Upper lobe of right lung (tissue), 1 donor: ENCODE data around the gene USHBP1. TPM values are rescaled to one million over a fixed set of nuclear protein-coding genes. Genes with fewer than 3 reads are reported as not detected.

ENCODE experiments used
- ATAC-seq: fragments of 200-7000 bp; cut with Tn5 transposase; one replicate; pipeline ENCODE4 v1.9.1; 2020; ENCODE audit warnings: mild to moderate bottlenecking, moderate library complexity
- DNase-seq: peaks from one replicate; pipeline ENCODE4 v3.0.0-alpha.2; 2020
- H3K27ac ChIP-seq: fragments of 200-600 bp; one replicate; pipeline ENCODE4 v1.8.0; 2022
- H3K27me3 ChIP-seq: fragments of 200-600 bp; one replicate; pipeline ENCODE4 v1.8.0; 2022; ENCODE audit warnings: mild to moderate bottlenecking
- H3K36me3 ChIP-seq: fragments of 200-600 bp; one replicate; pipeline ENCODE4 v1.8.0; 2022
- H3K4me1 ChIP-seq: fragments of 200-600 bp; one replicate; pipeline ENCODE4 v1.8.0; 2022
- H3K4me3 ChIP-seq: fragments of 200-600 bp; one replicate; pipeline ENCODE4 v1.8.0; 2022; ENCODE audit warnings: mild to moderate bottlenecking
- H3K9me3 ChIP-seq: fragments of 200-600 bp; one replicate; pipeline ENCODE4 v1.8.0; 2022
- intact Hi-C: fragments of 100-400 bp; cut with DNase I; formaldehyde crosslinking; loops from one replicate; pipeline ENCODE4 v1.11.0; 2022
- long read RNA-seq: library from polyadenylated mRNA; unstranded; transcript quantifications from one replicate; pipeline ENCODE4 v2.0.0, GENCODE V29; 2021
- total RNA-seq: library from RNA; stranded (reverse); fragmentation: NEBNext Ultra II Directional; extraction: Animal tissue kit (Norgen Biotek cat#: 25700); gene quantifications from one replicate; pipeline ENCODE4 v1.2.1, GENCODE V29; 2021
- TF ChIP-seq, protein P1 (sequence below): fragments of 200-600 bp; IDR thresholded peaks from one replicate; pipeline ENCODE4 v1.8.0; 2022; ENCODE audit warnings: antibody characterized with exemption
- donor health status: DM: no; HTN: yes; CAD: no; lungs with severe emphysema.

Gene USHBP1, protein sequence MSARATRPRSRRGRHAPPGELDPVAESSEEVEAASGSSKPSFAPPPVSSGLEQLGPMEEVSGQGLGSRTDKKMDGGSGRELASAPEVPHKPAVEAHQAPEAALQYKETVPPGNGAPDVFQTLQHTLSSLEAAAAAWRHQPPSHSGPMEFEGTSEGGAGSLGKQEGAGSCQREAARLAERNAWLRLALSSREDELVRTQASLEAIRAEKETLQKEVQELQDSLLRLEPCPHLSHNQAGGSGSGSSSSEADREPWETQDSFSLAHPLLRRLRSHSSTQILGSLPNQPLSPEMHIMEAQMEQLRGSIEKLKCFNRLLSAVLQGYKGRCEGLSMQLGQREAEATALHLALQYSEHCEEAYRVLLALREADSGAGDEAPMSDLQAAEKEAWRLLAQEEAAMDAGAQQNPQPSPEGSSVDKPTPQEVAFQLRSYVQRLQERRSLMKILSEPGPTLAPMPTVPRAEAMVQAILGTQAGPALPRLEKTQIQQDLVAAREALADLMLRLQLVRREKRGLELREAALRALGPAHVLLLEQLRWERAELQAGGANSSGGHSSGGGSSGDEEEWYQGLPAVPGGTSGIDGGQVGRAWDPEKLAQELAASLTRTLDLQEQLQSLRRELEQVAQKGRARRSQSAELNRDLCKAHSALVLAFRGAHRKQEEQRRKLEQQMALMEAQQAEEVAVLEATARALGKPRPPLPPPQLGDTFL
- 14.0 TPM for total RNA-seq
- long read RNA-seq, transcript USHBP1-201 (13 exons, 3,335 nt): major isoform, 7 of 31 reads
- long read RNA-seq, partial matches to known transcripts: 9 of 31 reads
- long read RNA-seq, other reads (novel, unspliced or antisense): 12 of 31 reads

DNA sequence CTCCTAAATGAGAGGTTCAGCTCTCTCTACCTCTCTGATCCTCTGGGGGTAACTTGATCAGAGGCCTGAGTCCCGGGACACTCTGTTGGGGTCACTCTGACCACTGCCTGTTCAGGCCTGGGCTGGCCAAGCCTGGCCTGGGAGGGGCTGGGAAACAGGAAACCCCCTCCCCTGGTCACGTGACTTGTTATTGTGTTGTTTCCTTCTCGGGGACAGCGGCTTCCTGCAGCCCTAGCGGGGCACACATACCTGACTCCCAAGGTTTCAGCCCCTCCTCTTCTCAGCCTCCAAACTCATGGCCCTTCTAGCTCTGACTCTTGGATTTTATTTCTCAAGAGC lies at the start of gene USHBP1:
TSS of gene USHBP1 (minus strand) at position 105 of the 339 bp plus-strand sequence. CDS start 446 bp downstream, outside the sequence.
- TF ChIP-seq, protein P1, sequence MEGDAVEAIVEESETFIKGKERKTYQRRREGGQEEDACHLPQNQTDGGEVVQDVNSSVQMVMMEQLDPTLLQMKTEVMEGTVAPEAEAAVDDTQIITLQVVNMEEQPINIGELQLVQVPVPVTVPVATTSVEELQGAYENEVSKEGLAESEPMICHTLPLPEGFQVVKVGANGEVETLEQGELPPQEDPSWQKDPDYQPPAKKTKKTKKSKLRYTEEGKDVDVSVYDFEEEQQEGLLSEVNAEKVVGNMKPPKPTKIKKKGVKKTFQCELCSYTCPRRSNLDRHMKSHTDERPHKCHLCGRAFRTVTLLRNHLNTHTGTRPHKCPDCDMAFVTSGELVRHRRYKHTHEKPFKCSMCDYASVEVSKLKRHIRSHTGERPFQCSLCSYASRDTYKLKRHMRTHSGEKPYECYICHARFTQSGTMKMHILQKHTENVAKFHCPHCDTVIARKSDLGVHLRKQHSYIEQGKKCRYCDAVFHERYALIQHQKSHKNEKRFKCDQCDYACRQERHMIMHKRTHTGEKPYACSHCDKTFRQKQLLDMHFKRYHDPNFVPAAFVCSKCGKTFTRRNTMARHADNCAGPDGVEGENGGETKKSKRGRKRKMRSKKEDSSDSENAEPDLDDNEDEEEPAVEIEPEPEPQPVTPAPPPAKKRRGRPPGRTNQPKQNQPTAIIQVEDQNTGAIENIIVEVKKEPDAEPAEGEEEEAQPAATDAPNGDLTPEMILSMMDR: no peak
- ATAC-seq: no peak
- no peaks in the 10 kb centered on the region for H3K9me3 ChIP-seq
- peaks cover 6% of the 10 kb centered on the region for H3K4me1 ChIP-seq
- no peak for DNase-seq
- H3K27ac ChIP-seq: peak within 1 kb of the TSS; percentile 78
- peak within 1 kb of the TSS; percentile 52 for H3K4me3 ChIP-seq
- peaks cover 10% of the 10 kb centered on the region for H3K36me3 ChIP-seq
- intact Hi-C loops: no loop called here
- no peaks in the 10 kb centered on the region for H3K27me3 ChIP-seq

DNA sequence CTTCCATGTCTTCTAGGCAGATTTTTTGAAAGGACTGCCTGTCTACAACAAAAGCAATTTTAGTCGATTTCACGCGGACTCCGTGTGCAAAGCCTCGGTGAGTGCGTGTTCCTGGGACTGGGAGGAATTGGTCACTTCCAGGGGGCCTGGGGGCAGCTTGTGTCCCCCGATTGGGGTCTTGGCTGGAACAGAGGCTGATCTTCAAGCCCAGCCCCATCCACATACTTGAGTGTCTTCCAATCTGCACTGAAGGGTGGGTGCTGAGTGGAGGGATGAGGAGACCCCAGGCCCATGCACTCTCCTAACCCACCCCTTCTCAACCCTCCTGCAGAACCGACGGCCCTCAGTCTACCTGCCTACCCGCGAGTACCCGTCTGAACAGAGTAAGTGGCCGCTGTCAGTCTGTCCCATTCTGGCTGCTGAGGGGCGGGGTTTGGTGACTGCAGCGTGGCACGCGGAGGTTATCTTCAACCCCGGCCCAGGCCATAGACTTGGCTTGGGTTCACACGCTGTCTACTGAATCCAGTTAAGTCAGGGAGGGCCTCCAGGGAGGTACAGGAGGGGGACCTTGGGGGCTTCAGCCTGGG lies 49.6 kb upstream of the USHBP1 start:
- no peak for DNase-seq
- ATAC-seq: no peak
- Histone ChIP-seq H3K4me1 (peaks cover 19% of the 10 kb centered on the region), H3K4me3 (no peak overlapping the region), H3K9me3 (no peaks in the 10 kb centered on the region), H3K27me3 (no peaks in the 10 kb centered on the region), H3K36me3 (peaks cover 33% of the 10 kb centered on the region), H3K27ac (no peak overlapping the region)
- intact Hi-C loops: no loop called here
- TF ChIP-seq, protein P1: no peak

DNA sequence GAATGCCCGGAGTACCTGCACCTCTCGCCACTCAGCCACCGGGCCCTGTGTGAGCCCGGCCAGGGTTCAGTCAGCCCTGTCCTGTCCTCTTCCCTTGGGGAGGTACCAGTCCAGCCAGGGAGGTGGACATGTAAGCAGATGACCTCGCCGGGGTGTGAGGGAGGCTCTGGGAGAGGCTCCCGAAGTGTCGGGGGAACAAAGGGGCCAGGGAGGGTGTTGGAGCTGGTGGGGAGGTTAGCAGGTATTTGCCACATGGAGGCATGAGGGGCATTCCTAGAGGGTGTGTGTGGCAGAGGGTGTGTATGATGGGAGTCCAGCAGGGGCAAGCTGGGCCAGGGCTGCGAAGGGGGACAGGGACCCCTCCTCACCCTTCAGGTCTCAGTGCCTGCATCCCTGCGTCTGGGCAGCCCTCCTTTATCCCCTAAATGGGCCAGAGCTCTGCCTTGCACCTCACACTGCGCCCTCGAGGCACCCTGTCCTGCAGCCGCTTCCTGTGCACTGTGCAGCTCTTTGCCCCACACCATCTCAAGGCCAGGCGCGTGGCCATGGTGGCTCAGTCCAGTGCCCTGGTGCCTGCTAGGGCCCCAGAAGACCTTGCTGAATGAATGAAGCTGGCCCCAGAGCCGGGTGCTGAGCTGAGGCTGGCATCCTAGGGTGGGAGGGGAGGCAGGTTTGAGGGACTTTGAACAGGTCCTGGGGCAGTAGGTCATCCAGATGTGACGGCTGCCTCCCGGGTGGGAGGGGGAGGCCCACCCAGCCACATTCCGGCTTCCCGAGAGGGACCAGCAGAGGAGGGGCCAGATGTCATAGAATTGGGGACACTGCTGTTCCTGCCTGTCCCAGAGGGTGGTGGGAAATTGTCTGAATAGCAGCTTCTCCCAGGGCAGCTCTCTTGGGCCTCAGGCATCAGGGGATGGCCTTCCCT lies 47.9 kb upstream of the USHBP1 start:
- ATAC-seq (no peak), DNase-seq (no peak)
- Histone ChIP-seq H3K4me1 (peaks cover 19% of the 10 kb centered on the region), H3K27me3 (no peaks in the 10 kb centered on the region), H3K9me3 (no peaks in the 10 kb centered on the region), H3K4me3 (no peak overlapping the region), H3K27ac (no peak overlapping the region), H3K36me3 (peaks cover 32% of the 10 kb centered on the region)
- intact Hi-C loops: no loop called here
- TF ChIP-seq, protein P1: no peak

- intact Hi-C loops: no loop called here
- TF ChIP-seq, protein P1: no peak
- Histone ChIP-seq H3K27ac (no peak overlapping the region), H3K9me3 (no peaks in the 10 kb centered on the region), H3K4me1 (peaks cover 22% of the 10 kb centered on the region), H3K27me3 (no peaks in the 10 kb centered on the region), H3K36me3 (peaks cover 28% of the 10 kb centered on the region), H3K4me3 (no peak overlapping the region)
- ATAC-seq (peak; percentile 7), DNase-seq (no peak)
Observed at GRCh38 chr19:17311455-17312188, 47.1 kb upstream of the USHBP1 start.
